GM21528 (cell line): ENCODE data around the gene ZYG11A.
A peak's percentile ranks its signal among the peaks of the same experiment; 100 is the strongest.
"Not testable (repeated sequence)": the region's sequence is repeated elsewhere in the genome, so short reads cannot be mapped to it uniquely, and the experiment has no call there.

Experiments used
- ATAC-seq: cut with Tn5 transposase; IDR thresholded peaks from one replicate; pipeline ENCODE4 v1.9.1; 2021; ENCODE audit warnings: mild to moderate bottlenecking, moderate library complexity; ENCODE audit not compliant: unreplicated experiment, low FRiP score

ZYG11A gene

GRCh38 chr1:52842643-52843310 is at the start of gene ZYG11A:
Gene ZYG11A, plus strand, starts transcription at chr1:52842760. Its CDS starts 124 bp downstream, at chr1:52842884.
- peak; percentile 90 for ATAC-seq

- ATAC-seq: not testable (repeated sequence)
These were observed 48.8 kb upstream of the ZYG11A start for GRCh38 chr1:52793717-52794116.

GRCh38 chr1:52795464-52795863 is 47.1 kb upstream of the ZYG11A start:
- ATAC-seq: no peak

GRCh38 chr1:52798331-52798730 is 44.2 kb upstream of the ZYG11A start:
- ATAC-seq: no peak

- ATAC-seq: no peak
These were observed 41.5 kb upstream of the ZYG11A start for GRCh38 chr1:52801011-52801410.

GRCh38 chr1:52804083-52804482 is 38.5 kb upstream of the ZYG11A start:
- ATAC-seq: not testable (repeated sequence)

- ATAC-seq: no peak
These were observed 28.1 kb upstream of the ZYG11A start for GRCh38 chr1:52814465-52814864.

GRCh38 chr1:52820830-52821229 is 21.7 kb upstream of the ZYG11A start:
- not testable (repeated sequence) for ATAC-seq

- ATAC-seq: no peak
These were observed 16.7 kb upstream of the ZYG11A start for GRCh38 chr1:52825868-52826267.

- ATAC-seq: no peak
These were observed 7.8 kb upstream of the ZYG11A start for GRCh38 chr1:52834798-52835197.

GRCh38 chr1:52836035-52836434 is 6.5 kb upstream of the ZYG11A start:
- ATAC-seq: no peak

- ATAC-seq: not testable (repeated sequence)
These were observed 3.4 kb upstream of the ZYG11A start for GRCh38 chr1:52839175-52839574.

- not testable (repeated sequence) for ATAC-seq
These were observed 2.6 kb downstream of the ZYG11A start for GRCh38 chr1:52845119-52845518.

GRCh38 chr1:52848423-52848822 is 5.9 kb downstream of the ZYG11A start:
- no peak for ATAC-seq

- ATAC-seq: no peak
These were observed 8.4 kb downstream of the ZYG11A start for GRCh38 chr1:52850951-52851350.

- ATAC-seq: no peak
These were observed 10.3 kb downstream of the ZYG11A start for GRCh38 chr1:52852854-52853253.

GRCh38 chr1:52855584-52855983 is 13.0 kb downstream of the ZYG11A start:
- ATAC-seq: no peak

GRCh38 chr1:52856026-52856425 is 13.5 kb downstream of the ZYG11A start:
- ATAC-seq: no peak

GRCh38 chr1:52857443-52857842 is 14.9 kb downstream of the ZYG11A start:
- no peak for ATAC-seq

GRCh38 chr1:52862666-52863458 is 20.3 kb downstream of the ZYG11A start:
- ATAC-seq: no peak

- ATAC-seq: peak; percentile 80
These were observed 24.7 kb downstream of the ZYG11A start for GRCh38 chr1:52867087-52867863.
